T-helper 1 cell treated with Interleukin-12 subunit alpha and Interleukin-12 subunit beta and Interleukin-4 antibody, amounts not matched to agents 30 μg/mL and 1 μg/mL, for 36 hours (primary cell): ENCODE results near the gene PEX7.
"Not testable (repeated sequence)": the region's sequence is repeated elsewhere in the genome, so short reads cannot be mapped to it uniquely, and the experiment has no call there.

Source experiments
- H3K27ac Mint-ChIP-seq: one replicate; pipeline ENCODE4 v1.8.0; 2021; ENCODE audit warnings: mild to moderate bottlenecking, mixed read lengths
- H3K27me3 Mint-ChIP-seq: one replicate; pipeline ENCODE4 v1.8.0; 2021; ENCODE audit warnings: low read depth, mixed read lengths
- H3K36me3 Mint-ChIP-seq: one replicate; pipeline ENCODE4 v1.8.0; 2021; ENCODE audit warnings: low read depth, mixed read lengths
- H3K4me1 Mint-ChIP-seq: one replicate; pipeline ENCODE4 v1.8.0; 2021; ENCODE audit warnings: low read depth, mixed read lengths
- H3K4me3 Mint-ChIP-seq: one replicate; pipeline ENCODE4 v1.8.0; 2021; ENCODE audit warnings: mild to moderate bottlenecking, moderate library complexity, mixed read lengths
- H3K9me3 Mint-ChIP-seq: one replicate; pipeline ENCODE4 v1.8.0; 2021; ENCODE audit warnings: mixed read lengths

PEX7 gene

GRCh38 chr6:136846477-136846876 is 24.1 kb downstream of the PEX7 start:
- H3K9me3 Mint-ChIP-seq, H3K4me3 Mint-ChIP-seq, H3K27me3 Mint-ChIP-seq, H3K27ac Mint-ChIP-seq, H3K4me1 Mint-ChIP-seq: not testable (repeated sequence)
- peaks cover 25% of the 10 kb centered on the region for H3K36me3 Mint-ChIP-seq

- Mint-ChIP-seq H3K36me3 (peaks cover 28% of the 10 kb centered on the region), H3K9me3 (peaks cover 11% of the 10 kb centered on the region)
- H3K27me3 Mint-ChIP-seq, H3K4me1 Mint-ChIP-seq, H3K27ac Mint-ChIP-seq, H3K4me3 Mint-ChIP-seq: not testable (repeated sequence)
Observed at GRCh38 chr6:136849979-136850563, 27.7 kb downstream of the PEX7 start.

GRCh38 chr6:136859430-136859829 is 37.0 kb downstream of the PEX7 start:
- Mint-ChIP-seq H3K4me3 (no peak overlapping the region), H3K27ac (no peak overlapping the region), H3K9me3 (no peaks in the 10 kb centered on the region), H3K27me3 (no peaks in the 10 kb centered on the region), H3K36me3 (no peaks in the 10 kb centered on the region), H3K4me1 (no peaks in the 10 kb centered on the region)

- no peaks in the 10 kb centered on the region for H3K36me3 Mint-ChIP-seq
- H3K9me3 Mint-ChIP-seq: no peaks in the 10 kb centered on the region
- H3K27ac Mint-ChIP-seq: no peak overlapping the region
- no peaks in the 10 kb centered on the region for H3K4me1 Mint-ChIP-seq
- H3K4me3 Mint-ChIP-seq: no peak overlapping the region
- H3K27me3 Mint-ChIP-seq: no peaks in the 10 kb centered on the region
Observed at GRCh38 chr6:136860043-136860442, 37.7 kb downstream of the PEX7 start.

- Mint-ChIP-seq H3K4me1 (no peaks in the 10 kb centered on the region), H3K36me3 (no peaks in the 10 kb centered on the region), H3K4me3 (no peak overlapping the region), H3K27ac (no peak overlapping the region), H3K27me3 (no peaks in the 10 kb centered on the region), H3K9me3 (no peaks in the 10 kb centered on the region)
Observed at GRCh38 chr6:136862662-136863061, 40.3 kb downstream of the PEX7 start.

- Mint-ChIP-seq H3K4me1 (no peaks in the 10 kb centered on the region), H3K9me3 (no peaks in the 10 kb centered on the region), H3K27me3 (no peaks in the 10 kb centered on the region), H3K27ac (no peak overlapping the region), H3K4me3 (no peak overlapping the region), H3K36me3 (no peaks in the 10 kb centered on the region)
Observed at GRCh38 chr6:136863752-136864151, 41.4 kb downstream of the PEX7 start.

GRCh38 chr6:136864676-136865075 is 42.3 kb downstream of the PEX7 start:
- no peak overlapping the region for H3K27ac Mint-ChIP-seq
- no peaks in the 10 kb centered on the region for H3K27me3 Mint-ChIP-seq
- no peaks in the 10 kb centered on the region for H3K4me1 Mint-ChIP-seq
- H3K36me3 Mint-ChIP-seq: no peaks in the 10 kb centered on the region
- H3K9me3 Mint-ChIP-seq: no peaks in the 10 kb centered on the region
- H3K4me3 Mint-ChIP-seq: no peak overlapping the region

GRCh38 chr6:136866872-136867416 is 44.6 kb downstream of the PEX7 start:
- H3K27ac Mint-ChIP-seq: no peak overlapping the region

GRCh38 chr6:136869451-136869850 is 47.1 kb downstream of the PEX7 start:
- no peaks in the 10 kb centered on the region for H3K4me1 Mint-ChIP-seq
- no peak overlapping the region for H3K4me3 Mint-ChIP-seq
- peaks cover 8% of the 10 kb centered on the region for H3K36me3 Mint-ChIP-seq
- H3K27me3 Mint-ChIP-seq: no peaks in the 10 kb centered on the region
- H3K27ac Mint-ChIP-seq: no peak overlapping the region
- peaks cover 17% of the 10 kb centered on the region for H3K9me3 Mint-ChIP-seq

More at GRCh38 chr6:136866872-136867416, 44.6 kb downstream of the PEX7 start:
- Mint-ChIP-seq H3K9me3 (no peaks in the 10 kb centered on the region), H3K4me3 (no peak overlapping the region), H3K4me1 (no peaks in the 10 kb centered on the region), H3K27me3 (no peaks in the 10 kb centered on the region), H3K36me3 (no peaks in the 10 kb centered on the region)

GRCh38 chr6:136873748-136874147 is 51.4 kb downstream of the PEX7 start:
- H3K4me1 Mint-ChIP-seq: no peaks in the 10 kb centered on the region
- H3K27ac Mint-ChIP-seq: no peak overlapping the region
- peaks cover 31% of the 10 kb centered on the region for H3K9me3 Mint-ChIP-seq
- H3K36me3 Mint-ChIP-seq: peaks cover 13% of the 10 kb centered on the region
- H3K27me3 Mint-ChIP-seq: no peaks in the 10 kb centered on the region
- no peak overlapping the region for H3K4me3 Mint-ChIP-seq

GRCh38 chr6:136876469-136876868 is 54.1 kb downstream of the PEX7 start:
- H3K27me3 Mint-ChIP-seq, H3K27ac Mint-ChIP-seq, H3K4me1 Mint-ChIP-seq, H3K4me3 Mint-ChIP-seq: not testable (repeated sequence)
- H3K9me3 Mint-ChIP-seq: peaks cover 31% of the 10 kb centered on the region
- H3K36me3 Mint-ChIP-seq: peaks cover 13% of the 10 kb centered on the region

- peaks cover 7% of the 10 kb centered on the region for H3K9me3 Mint-ChIP-seq
Observed at GRCh38 chr6:136880748-136881460, 58.5 kb downstream of the PEX7 start.

GRCh38 chr6:136886091-136886490 is 63.7 kb downstream of the PEX7 start:
- no peaks in the 10 kb centered on the region for H3K36me3 Mint-ChIP-seq
- no peaks in the 10 kb centered on the region for H3K9me3 Mint-ChIP-seq

More at GRCh38 chr6:136880748-136881460, 58.5 kb downstream of the PEX7 start:
- no peaks in the 10 kb centered on the region for H3K4me1 Mint-ChIP-seq
- no peak overlapping the region for H3K4me3 Mint-ChIP-seq
- no peak overlapping the region for H3K27ac Mint-ChIP-seq
- H3K36me3 Mint-ChIP-seq: peaks cover 4% of the 10 kb centered on the region
- no peaks in the 10 kb centered on the region for H3K27me3 Mint-ChIP-seq

GRCh38 chr6:136887953-136888352 is 65.6 kb downstream of the PEX7 start:
- no peaks in the 10 kb centered on the region for H3K9me3 Mint-ChIP-seq
- no peak overlapping the region for H3K27ac Mint-ChIP-seq
- H3K4me3 Mint-ChIP-seq: no peak overlapping the region
- H3K27me3 Mint-ChIP-seq: no peaks in the 10 kb centered on the region
- no peaks in the 10 kb centered on the region for H3K36me3 Mint-ChIP-seq
- peaks cover 5% of the 10 kb centered on the region for H3K4me1 Mint-ChIP-seq

More at GRCh38 chr6:136886091-136886490, 63.7 kb downstream of the PEX7 start:
- Mint-ChIP-seq H3K4me3 (no peak overlapping the region), H3K27ac (no peak overlapping the region), H3K27me3 (no peaks in the 10 kb centered on the region), H3K4me1 (peaks cover 4% of the 10 kb centered on the region)
